HEK293 (cell line): ENCODE results near the gene MOB3C.

Source experiments
- CTCF ChIA-PET: fragments of 350-600 bp; formaldehyde crosslinking; extraction: SDS; loops from one replicate; lab custom pipeline; 2021; ENCODE audit warnings: antibody characterized with exemption; lab: Yijun Ruan, JAX
- POLR2A ChIA-PET: fragments of 300-600 bp; formaldehyde crosslinking; extraction: SDS; loops from one replicate; lab custom pipeline; 2020; ENCODE audit warnings: antibody characterized with exemption, inconsistent platforms; lab: Yijun Ruan, JAX
- H3K27ac ChIP-seq: fragments of 200-500 bp; sonication (Bioruptor generic); 2 replicates; pipeline ENCODE4 v1.5.1; 2014; ENCODE audit warnings: low read depth, low read length, control low read depth, inconsistent platforms; ENCODE audit errors: extremely low read depth
- H3K36me3 ChIP-seq, 2 experiments: fragments of 200-500 bp in 1 of 2; sonication (Bioruptor generic) in 1 of 2; 1 replicate in 1 of 2; 2 replicates in 1 of 2; pipeline ENCODE4 v1.5.1; 2014 to 2017; ENCODE audit warnings: inconsistent platforms in 2 of 2, low read length in 2 of 2; ENCODE audit not compliant: control insufficient read depth in 2 of 2, insufficient read depth in 1 of 2
- H3K4me1 ChIP-seq: fragments of 200-500 bp; sonication (Bioruptor generic); 2 replicates; pipeline ENCODE4 v1.5.1; 2014; ENCODE audit warnings: mild to moderate bottlenecking, low read length, inconsistent platforms; ENCODE audit not compliant: control insufficient read depth, insufficient read depth
- H3K4me3 ChIP-seq: 2 replicates; pipeline ENCODE4 v1.5.1; 2011; ENCODE audit warnings: low read depth, mild to moderate bottlenecking, control low read depth, low read length, moderate library complexity
- H3K9me3 ChIP-seq: fragments of 200-500 bp; sonication (Bioruptor generic); 2 replicates; pipeline ENCODE4 v1.5.1; 2014; ENCODE audit warnings: low read depth, low read length, inconsistent platforms; ENCODE audit not compliant: control insufficient read depth, insufficient read depth
- HOXD13 ChIP-seq: sonication (generic); formaldehyde crosslinking; IDR thresholded peaks from 2 replicates; pipeline ENCODE4 v1.8.0; 2022; ENCODE audit warnings: missing genetic modification reagents, borderline replicate concordance
- RBAK ChIP-seq: fragments of 450-650 bp; formaldehyde crosslinking; IDR thresholded peaks from 2 replicates; pipeline ENCODE4 v1.5.1; 2016; ENCODE audit warnings: missing biosample characterization, missing genetic modification characterization
- WT1 ChIP-seq: fragments of 450-650 bp; formaldehyde crosslinking; IDR thresholded peaks from 2 replicates; pipeline ENCODE4 v1.5.1; 2016; ENCODE audit warnings: missing biosample characterization, missing genetic modification characterization
- ZBTB48 ChIP-seq: fragments of 450-650 bp; formaldehyde crosslinking; IDR thresholded peaks from 2 replicates; pipeline ENCODE4 v1.5.1; 2016; ENCODE audit warnings: missing biosample characterization, missing genetic modification characterization
- ZNF112 ChIP-seq: fragments of 450-650 bp; formaldehyde crosslinking; IDR thresholded peaks from 2 replicates; pipeline ENCODE4 v1.5.0; 2017; ENCODE audit warnings: missing biosample characterization, missing genetic modification characterization
- ZNF157 ChIP-seq: fragments of 450-650 bp; formaldehyde crosslinking; IDR thresholded peaks from 2 replicates; pipeline ENCODE4 v1.5.1; 2016; ENCODE audit warnings: missing biosample characterization, missing genetic modification characterization
- ZNF311 ChIP-seq: fragments of 450-650 bp; formaldehyde crosslinking; IDR thresholded peaks from 2 replicates; pipeline ENCODE4 v1.5.1; 2017; ENCODE audit warnings: missing biosample characterization, missing genetic modification characterization, borderline replicate concordance
- ZNF341 ChIP-seq: fragments of 450-650 bp; formaldehyde crosslinking; IDR thresholded peaks from 2 replicates; pipeline ENCODE4; 2016; ENCODE audit warnings: low read depth, missing biosample characterization, missing genetic modification characterization
- TF ChIP-seq, protein P1 (sequence below): fragments of 450-650 bp; formaldehyde crosslinking; conservative IDR thresholded peaks from 2 replicates; pipeline ENCODE4 v1.5.1; 2016; ENCODE audit warnings: low read depth, missing biosample characterization, missing genetic modification characterization
- TF ChIP-seq, protein P2 (sequence below): fragments of 450-650 bp; formaldehyde crosslinking; IDR thresholded peaks from 2 replicates; pipeline ENCODE4 v1.5.1; 2017; ENCODE audit warnings: missing biosample characterization, missing genetic modification characterization
- TF ChIP-seq, protein P3 (sequence below): fragments of 450-650 bp; formaldehyde crosslinking; IDR thresholded peaks from 2 replicates; pipeline ENCODE4 v1.5.1; 2016; ENCODE audit warnings: missing biosample characterization, missing genetic modification characterization, low read depth

Gene MOB3C

DNA sequence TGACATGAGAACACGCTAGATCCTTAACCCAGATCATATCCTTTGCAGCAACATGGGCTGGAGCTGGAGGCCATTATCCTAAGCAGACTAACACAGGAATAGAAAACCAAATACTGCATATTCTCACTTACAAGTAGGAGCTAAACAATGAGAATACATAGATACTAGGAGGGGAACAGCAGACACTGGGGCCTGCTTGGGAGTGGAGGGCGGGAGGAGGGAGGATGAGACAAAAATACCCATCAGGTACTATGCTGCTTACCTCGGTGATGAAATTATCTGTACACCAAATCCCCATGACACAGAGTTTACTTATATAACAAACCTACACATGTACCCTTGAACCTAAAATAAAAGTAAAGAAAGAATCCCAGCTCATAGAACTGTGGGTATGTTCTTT, 1.2 kb upstream of the MOB3C start:
- CTCF ChIA-PET = interaction anchor here (1.0 to 3.1 kb wide), 4 partner anchors 13 to 175 kb away, joined by 3 to 16 read pairs (median 4); no protein-coding TSS in a partner anchor
- no peaks in the 10 kb centered on the region for H3K9me3 ChIP-seq
- no peak for TF ChIP-seq ZNF112 (tag by site-specific recombination)
- TF ChIP-seq, protein P1, sequence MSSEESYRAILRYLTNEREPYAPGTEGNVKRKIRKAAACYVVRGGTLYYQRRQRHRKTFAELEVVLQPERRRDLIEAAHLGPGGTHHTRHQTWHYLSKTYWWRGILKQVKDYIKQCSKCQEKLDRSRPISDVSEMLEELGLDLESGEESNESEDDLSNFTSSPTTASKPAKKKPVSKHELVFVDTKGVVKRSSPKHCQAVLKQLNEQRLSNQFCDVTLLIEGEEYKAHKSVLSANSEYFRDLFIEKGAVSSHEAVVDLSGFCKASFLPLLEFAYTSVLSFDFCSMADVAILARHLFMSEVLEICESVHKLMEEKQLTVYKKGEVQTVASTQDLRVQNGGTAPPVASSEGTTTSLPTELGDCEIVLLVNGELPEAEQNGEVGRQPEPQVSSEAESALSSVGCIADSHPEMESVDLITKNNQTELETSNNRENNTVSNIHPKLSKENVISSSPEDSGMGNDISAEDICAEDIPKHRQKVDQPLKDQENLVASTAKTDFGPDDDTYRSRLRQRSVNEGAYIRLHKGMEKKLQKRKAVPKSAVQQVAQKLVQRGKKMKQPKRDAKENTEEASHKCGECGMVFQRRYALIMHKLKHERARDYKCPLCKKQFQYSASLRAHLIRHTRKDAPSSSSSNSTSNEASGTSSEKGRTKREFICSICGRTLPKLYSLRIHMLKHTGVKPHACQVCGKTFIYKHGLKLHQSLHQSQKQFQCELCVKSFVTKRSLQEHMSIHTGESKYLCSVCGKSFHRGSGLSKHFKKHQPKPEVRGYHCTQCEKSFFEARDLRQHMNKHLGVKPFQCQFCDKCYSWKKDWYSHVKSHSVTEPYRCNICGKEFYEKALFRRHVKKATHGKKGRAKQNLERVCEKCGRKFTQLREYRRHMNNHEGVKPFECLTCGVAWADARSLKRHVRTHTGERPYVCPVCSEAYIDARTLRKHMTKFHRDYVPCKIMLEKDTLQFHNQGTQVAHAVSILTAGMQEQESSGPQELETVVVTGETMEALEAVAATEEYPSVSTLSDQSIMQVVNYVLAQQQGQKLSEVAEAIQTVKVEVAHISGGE (tag by site-specific recombination) = no peak
- POLR2A ChIA-PET = interaction anchor here (8.9 kb wide), 1 partner anchor 13 kb away, joined by 77 read pairs; the partner anchor contains the start of gene MKNK1
- H3K4me3 ChIP-seq = no peak overlapping the region
- no peaks in the 10 kb centered on the region for H3K4me1 ChIP-seq
- H3K27ac ChIP-seq = no peak overlapping the region
- H3K36me3 ChIP-seq = no peaks in the 10 kb centered on the region

DNA sequence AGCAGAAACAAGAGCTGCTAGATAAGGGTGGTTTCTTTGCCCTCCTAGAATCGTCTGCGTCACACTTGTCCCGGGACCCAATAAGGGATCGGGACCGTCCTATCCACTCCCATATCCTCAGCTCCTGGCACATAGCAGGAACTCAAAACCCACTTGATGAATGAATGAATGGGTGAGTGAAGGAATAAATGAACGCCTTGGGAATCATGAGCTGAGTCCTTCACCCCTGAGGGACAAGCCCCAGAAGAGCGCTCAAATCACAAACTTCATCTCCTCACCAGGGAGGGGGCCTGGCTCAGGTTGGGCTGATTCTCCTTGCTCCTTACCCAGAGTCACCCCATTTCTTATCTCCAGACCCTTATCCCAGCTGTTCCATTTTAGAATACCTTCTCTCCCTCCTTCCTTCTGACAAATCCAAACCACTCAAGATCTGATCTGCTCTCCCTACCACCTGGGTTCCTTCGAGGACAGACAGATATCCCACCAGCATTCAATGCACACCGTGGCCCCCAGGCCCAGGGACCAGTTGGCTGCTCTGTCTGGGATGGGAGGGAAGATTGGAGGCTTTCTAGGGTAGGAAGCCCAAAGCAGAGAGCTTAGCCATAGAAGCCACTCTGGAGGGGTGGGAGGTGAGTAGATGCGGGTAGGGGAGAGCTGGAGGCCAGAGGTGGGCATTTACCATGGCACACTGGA, 643 bp upstream of the MOB3C start:
- no peak overlapping the region; the same call in 1 of the 2 replicates for H3K4me3 ChIP-seq
- H3K36me3 ChIP-seq = no peaks in the 10 kb centered on the region
- H3K27ac ChIP-seq = no peak overlapping the region
- H3K9me3 ChIP-seq = no peaks in the 10 kb centered on the region
- ChIA-PET CTCF (interaction anchor here (0.7 to 1.1 kb wide), 3 partner anchors 108 to 175 kb away, joined by 4 read pairs; no protein-coding TSS in a partner anchor), POLR2A (interaction anchor here (1.0 to 8.9 kb wide), 3 partner anchors 13 to 51 kb away, joined by 3 to 77 read pairs (median 4); partner anchors contain the start of genes ATPAF1 and MKNK1)
- TF ChIP-seq ZBTB48 = peak; percentile 38; the same call in 1 of the 2 replicates
- no peak for TF ChIP-seq ZNF157
- TF ChIP-seq HOXD13 = no peak
- TF ChIP-seq ZNF311 (tag by site-specific recombination) = no peak
- no peaks in the 10 kb centered on the region for H3K4me1 ChIP-seq

DNA sequence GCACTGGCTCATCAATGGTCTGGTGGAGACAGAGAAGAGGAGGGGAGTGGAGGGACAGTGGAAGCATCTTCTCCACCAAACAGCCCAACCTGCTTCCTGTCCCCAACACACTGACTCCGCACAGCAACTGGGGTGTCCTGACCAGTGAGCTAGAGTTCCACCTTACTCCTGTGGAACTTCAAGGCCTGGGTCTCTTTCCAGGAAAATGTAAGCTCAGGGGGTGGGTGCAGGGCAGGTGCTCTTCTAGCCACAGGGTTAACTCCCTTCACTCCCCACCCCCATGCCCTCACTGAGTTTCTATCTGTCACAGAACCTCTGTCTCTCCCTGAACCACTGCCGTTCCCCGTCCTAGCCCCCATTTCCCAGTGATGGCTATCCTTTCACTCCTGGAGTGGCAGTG, 876 bp downstream of the MOB3C start:
- POLR2A ChIA-PET = interaction anchor here (1.3 to 8.9 kb wide), 2 partner anchors 11 to 52 kb away, joined by 4 to 77 read pairs; partner anchors contain the start of genes ATPAF1 and MKNK1
- Histone ChIP-seq H3K9me3 (no peaks in the 10 kb centered on the region), H3K4me1 (no peaks in the 10 kb centered on the region), H3K36me3 (no peaks in the 10 kb centered on the region), H3K27ac (no peak overlapping the region), H3K4me3 (no peak overlapping the region)
- CTCF ChIA-PET = no interaction called here
- TF ChIP-seq, protein P2, sequence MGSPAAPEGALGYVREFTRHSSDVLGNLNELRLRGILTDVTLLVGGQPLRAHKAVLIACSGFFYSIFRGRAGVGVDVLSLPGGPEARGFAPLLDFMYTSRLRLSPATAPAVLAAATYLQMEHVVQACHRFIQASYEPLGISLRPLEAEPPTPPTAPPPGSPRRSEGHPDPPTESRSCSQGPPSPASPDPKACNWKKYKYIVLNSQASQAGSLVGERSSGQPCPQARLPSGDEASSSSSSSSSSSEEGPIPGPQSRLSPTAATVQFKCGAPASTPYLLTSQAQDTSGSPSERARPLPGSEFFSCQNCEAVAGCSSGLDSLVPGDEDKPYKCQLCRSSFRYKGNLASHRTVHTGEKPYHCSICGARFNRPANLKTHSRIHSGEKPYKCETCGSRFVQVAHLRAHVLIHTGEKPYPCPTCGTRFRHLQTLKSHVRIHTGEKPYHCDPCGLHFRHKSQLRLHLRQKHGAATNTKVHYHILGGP (tag by site-specific recombination) = 0 out of 2 replicates have a peak, but pooled peaks have one; percentile 15
- TF ChIP-seq WT1 (tag by site-specific recombination) (0 out of 2 replicates have a peak, but pooled peaks have one; percentile 29), ZNF341 (peak; percentile 71), RBAK (tag by site-specific recombination) (no peak)
- TF ChIP-seq, protein P3, sequence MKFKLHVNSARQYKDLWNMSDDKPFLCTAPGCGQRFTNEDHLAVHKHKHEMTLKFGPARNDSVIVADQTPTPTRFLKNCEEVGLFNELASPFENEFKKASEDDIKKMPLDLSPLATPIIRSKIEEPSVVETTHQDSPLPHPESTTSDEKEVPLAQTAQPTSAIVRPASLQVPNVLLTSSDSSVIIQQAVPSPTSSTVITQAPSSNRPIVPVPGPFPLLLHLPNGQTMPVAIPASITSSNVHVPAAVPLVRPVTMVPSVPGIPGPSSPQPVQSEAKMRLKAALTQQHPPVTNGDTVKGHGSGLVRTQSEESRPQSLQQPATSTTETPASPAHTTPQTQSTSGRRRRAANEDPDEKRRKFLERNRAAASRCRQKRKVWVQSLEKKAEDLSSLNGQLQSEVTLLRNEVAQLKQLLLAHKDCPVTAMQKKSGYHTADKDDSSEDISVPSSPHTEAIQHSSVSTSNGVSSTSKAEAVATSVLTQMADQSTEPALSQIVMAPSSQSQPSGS = no peak
